Measurements from ENCODE around the gene TBC1D19. TPM values are rescaled to one million over a fixed set of nuclear protein-coding genes. Genes with fewer than 3 reads are reported as not detected.

Gene TBC1D19
- total RNA-seq, 2 donors from 2014 or later: 11.7 to 12.5 TPM

DNA sequence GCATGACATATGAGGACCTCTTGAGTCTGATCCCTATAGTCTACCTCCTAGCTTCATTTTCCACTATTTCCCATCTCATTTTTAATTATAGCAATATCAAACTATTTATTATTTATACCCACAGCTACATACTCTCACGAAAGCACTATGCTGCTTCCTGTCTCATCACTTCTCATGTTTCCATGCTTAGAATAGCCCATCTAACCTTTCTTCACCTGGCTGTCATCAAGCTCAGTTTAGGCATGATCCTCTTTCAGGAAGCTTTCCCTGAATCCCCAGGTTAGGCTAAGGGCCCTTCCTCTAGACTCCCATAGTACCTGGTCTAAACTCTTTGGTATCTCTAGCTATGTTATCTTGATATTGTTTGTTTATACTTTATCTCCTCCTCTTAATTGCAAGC lies 137.8 kb downstream of the TBC1D19 start:
- no peak for DNase-seq (ENCODE audit: low spot score)
- intact Hi-C loops (cut with DNase I): no loop called here

DNA sequence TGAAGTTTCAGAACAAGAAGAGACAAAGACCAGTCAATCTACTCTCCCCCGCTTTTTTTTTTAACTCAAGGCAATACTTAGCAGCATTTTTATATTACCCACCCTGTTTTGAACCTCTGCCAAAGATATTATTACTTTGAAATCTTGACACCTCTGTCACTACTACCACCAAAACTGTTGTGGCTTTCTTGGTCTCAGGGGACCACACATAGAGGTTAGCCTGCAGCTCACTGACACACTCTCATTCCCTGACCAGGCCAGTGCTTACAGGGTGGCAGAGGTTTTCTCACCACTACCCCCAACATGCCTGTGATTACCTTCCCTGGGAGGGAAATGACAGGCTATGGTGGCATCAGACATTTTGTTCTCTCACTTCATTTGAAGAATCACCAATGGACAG lies 139.3 kb downstream of the TBC1D19 start:
- intact Hi-C loops (cut with DNase I): no loop called here
- no peak for DNase-seq (ENCODE audit: low spot score)

DNA sequence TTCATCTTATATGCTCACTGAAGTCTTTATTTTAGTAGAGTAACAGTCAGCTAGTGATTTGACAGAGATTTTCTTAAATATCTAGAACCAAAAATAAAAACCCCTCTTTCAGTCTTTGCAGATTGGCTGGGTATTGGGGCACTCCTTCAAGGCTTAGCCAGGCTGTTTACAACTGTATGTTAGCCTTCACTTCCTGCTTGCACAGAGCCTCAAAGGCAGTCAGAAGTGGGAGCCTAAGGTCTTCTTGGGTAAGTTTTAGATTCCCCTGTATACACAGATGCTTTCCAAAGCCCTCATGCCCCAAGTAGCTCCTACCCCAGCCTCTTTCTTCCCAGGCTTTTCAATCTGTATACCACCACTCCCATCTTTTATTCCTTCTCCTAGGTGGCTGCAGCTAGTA lies 140.7 kb downstream of the TBC1D19 start:
- intact Hi-C loops (cut with DNase I): no loop called here
- no peak for DNase-seq (ENCODE audit: low spot score)

DNA sequence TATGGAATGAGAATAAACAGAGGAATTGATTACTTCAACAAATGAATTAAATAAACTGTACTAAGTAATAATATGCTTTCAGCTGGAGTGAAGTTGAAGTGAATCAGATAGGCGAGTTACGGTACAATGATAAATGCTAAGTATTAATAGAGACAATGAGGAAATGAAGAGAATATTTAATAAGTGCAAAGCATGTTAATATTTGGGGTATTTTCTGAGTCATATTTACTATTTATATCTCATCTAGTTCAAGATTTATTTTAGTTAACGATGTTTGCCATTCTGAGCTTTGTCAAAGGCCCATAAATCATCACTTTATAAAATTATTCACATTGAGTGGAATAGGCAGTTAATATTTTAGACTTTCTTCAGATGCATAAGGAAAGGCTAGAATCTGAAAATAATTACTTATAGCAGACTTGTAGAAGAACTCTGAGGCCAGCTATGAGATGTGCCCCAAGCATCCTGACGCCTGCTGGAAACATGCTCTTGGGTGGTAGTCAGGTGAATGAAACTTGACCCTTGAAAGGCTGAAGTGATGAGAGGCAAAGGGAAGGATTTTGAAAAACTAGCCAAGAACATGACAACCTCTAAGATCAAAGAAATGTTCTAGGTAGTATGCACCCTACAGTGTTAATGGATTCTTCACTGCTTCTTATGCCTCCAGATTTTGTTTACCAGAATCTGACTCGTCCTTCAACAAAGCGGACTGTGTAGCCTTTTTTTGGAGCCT lies 142.9 kb downstream of the TBC1D19 start:
- intact Hi-C loops (cut with DNase I): no loop called here
- no peak for DNase-seq (ENCODE audit: low spot score)

DNA sequence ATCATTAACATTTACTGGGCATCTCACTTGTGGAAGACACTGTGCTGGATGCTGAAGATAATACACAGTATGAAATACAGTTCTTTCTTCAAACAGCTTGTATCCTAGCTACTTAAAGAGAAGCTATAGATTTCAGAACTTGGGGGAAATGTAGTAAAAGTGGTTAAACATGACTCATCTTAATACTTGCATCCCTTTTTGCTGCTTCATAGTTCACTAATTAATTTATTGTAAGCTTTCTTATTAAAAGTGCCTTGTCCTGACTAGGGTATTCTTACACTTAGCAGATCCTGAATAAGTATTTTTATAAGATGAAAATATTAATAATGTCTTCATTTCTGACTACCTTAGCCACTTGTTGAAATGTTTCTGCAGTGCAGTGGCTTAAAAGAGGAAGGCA lies 144.0 kb downstream of the TBC1D19 start:
- DNase-seq (ENCODE audit: low spot score): no peak
- intact Hi-C loops (cut with DNase I): no loop called here

- intact Hi-C loops (cut with DNase I): no loop called here
- no peak for DNase-seq (ENCODE audit: low spot score)
Measured at GRCh38 chr4:26729027-26729426, 145.1 kb downstream of the TBC1D19 start.

- intact Hi-C loops (cut with DNase I): no loop called here
Measured at GRCh38 chr4:26729547-26729946, 145.7 kb downstream of the TBC1D19 start.

GRCh38 chr4:26731351-26732035 lies 147.6 kb downstream of the TBC1D19 start:
- no peak for DNase-seq (ENCODE audit: low spot score)
- intact Hi-C loops (cut with DNase I): no loop called here

More at GRCh38 chr4:26729547-26729946, 145.7 kb downstream of the TBC1D19 start:
- no peak for DNase-seq (ENCODE audit: low spot score)

DNA sequence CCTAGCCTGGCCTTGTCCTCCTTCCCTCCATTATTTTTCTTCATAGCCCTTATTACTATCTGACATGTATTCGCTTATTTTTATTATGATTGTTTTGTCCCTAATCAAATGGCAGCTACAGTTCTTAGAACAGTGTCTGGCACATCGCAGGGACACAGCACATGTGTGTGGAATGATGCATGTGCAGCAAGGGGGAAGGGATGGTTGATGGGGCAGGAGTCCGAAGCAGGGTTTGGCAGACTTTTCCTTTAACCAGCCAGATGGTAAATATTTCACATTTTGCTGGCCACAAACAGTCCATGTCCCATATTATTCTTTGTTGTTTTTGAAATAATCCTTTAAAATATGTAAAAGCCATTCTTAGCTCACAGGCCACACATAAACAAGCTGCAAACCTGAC lies 148.5 kb downstream of the TBC1D19 start:
- no peak for DNase-seq (ENCODE audit: low spot score)

GRCh38 chr4:26736621-26737020 lies 152.7 kb downstream of the TBC1D19 start:
- intact Hi-C loops (cut with DNase I): no loop called here
- no peak for DNase-seq (ENCODE audit: low spot score)

More for the DNA sequence above, 148.5 kb downstream of the TBC1D19 start:
- intact Hi-C loops (cut with DNase I): no loop called here

DNA sequence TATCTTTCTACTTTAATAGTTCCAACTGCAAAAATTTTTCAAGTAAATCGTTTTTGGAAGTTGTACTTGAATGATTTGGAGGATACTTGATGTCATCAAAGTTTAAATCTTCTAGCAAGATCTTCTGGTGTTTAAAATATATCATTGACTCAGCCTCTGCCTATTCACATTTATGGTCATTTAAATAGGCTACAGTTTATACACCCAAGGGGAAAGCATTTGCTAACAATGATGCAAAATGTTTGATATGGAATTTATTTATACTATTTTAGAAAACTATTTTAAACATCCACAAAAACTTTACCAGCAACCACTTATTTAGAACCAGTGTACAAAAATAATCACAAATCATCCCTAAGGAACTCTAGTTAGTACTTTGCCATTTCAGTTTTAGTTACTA lies 153.5 kb downstream of the TBC1D19 start:
- DNase-seq (ENCODE audit: low spot score): no peak
- intact Hi-C loops (cut with DNase I): no loop called here

GRCh38 chr4:26741491-26741871 lies 157.6 kb downstream of the TBC1D19 start:
- DNase-seq (ENCODE audit: low spot score): no peak
- intact Hi-C loops (cut with DNase I): no loop called here

DNA sequence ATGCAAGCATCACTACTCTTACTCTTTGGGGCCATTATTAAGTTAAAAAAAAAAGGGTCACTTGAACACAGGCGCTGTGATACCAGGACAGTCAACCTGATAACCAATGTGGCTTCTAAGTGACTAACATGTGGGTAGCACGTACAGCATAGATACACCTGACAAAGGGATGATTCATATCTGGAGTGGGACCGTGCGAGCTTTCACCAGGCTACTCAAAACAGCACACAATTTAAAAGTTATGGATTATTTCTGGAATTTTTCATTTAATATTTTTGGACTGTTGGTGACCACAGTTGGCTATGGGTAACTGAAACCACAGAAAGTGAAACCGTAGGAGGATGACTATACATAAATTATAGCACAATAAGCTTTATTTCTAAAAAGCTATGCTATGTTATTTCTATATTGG lies 162.9 kb downstream of the TBC1D19 start:
- DNase-seq (ENCODE audit: low spot score): no peak
- intact Hi-C loops (cut with DNase I): no loop called here

- no peak for DNase-seq (ENCODE audit: low spot score)
- intact Hi-C loops (cut with DNase I): no loop called here
Measured at GRCh38 chr4:26748811-26749210, 164.9 kb downstream of the TBC1D19 start.

DNA sequence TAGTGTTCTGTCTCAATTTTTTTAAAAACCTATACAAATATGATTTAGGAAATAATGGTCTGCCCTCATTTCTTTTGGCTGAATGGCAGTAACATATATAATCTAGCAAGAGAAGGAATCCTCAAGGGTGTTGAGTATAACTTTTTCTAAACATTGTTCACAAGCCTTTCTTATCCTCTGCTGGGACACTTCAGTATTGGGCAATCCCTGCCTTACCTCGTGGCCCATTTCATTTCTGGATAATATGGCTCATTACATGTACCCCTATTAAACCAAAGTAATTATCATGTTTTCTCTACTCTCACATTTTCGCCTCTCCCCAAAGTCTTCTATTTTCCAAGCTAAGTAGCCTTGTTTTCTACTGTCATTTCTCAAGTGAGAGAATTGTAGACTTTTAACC lies 166.0 kb downstream of the TBC1D19 start:
- intact Hi-C loops (cut with DNase I): no loop called here
- no peak for DNase-seq (ENCODE audit: low spot score)

DNA sequence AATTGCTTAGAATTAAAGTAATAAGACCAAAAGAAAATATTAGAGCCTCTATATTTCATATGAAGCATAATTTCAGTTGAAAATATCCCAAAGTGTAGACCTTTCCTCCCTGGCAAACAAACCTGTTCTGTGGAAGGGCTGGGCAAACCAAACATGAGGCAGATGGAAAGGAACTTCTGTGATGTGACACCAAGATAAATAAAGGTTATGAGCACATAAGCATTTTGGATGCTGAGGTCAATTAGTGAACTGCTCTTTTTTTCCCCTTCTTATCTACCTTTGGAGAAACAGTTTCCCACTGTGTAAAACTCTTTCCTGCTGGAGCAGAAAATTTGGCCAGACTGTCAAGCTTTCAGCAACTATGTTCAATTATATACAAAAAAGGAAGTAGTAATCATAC lies 167.1 kb downstream of the TBC1D19 start:
- intact Hi-C loops (cut with DNase I): no loop called here
- no peak for DNase-seq (ENCODE audit: low spot score)

- intact Hi-C loops (cut with DNase I): no loop called here
- no peak for DNase-seq (ENCODE audit: low spot score)
Measured at GRCh38 chr4:26751838-26752237, 168.0 kb downstream of the TBC1D19 start.

- DNase-seq (ENCODE audit: low spot score): no peak
- intact Hi-C loops (cut with DNase I): no loop called here
Measured at GRCh38 chr4:26753187-26753586, 169.3 kb downstream of the TBC1D19 start.

DNA sequence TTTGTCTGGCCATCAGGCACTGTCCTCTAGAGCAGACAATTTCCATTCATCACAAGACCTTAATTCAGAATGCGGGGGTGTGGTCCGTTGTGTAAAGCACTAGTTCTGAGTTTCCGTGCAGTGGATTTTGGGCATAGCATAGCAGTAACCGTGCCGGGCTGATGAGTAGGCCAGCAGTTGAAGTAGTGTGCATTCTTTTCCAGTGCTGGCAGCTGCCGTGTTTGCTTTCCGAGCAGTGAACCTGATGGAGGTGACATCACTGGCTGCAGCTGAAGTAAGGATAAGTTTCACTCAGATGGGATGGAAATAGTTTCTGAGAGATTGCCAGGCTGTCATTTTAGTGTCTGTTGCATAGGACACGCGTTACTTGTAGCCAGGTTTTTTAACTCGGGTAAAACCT lies 169.7 kb downstream of the TBC1D19 start:
- intact Hi-C loops (cut with DNase I): no loop called here
- DNase-seq (ENCODE audit: low spot score): peak; percentile 65

DNA sequence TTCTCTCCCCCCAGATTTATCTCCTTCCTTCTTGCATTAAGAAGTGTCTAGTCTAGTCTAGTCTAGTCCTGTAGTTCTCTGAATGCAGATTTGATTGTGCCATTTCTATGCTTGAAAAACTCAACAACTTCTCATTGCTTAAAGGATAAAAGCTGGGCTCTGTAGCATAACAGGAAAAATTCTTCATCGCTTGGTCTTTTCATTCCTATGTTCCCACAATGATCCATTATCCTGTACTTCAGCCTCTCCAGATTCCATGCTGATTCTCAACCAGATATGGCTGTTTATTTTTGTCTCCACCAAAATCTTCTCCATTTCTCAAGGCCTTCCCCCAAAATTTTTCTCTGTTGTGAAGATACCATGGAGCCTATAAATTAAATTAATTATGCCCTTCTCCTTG lies 173.9 kb downstream of the TBC1D19 start:
- no peak for DNase-seq (ENCODE audit: low spot score)
- intact Hi-C loops (cut with DNase I): no loop called here

- no peak for DNase-seq (ENCODE audit: low spot score)
- intact Hi-C loops (cut with DNase I): no loop called here
Measured at GRCh38 chr4:26758899-26759298, 175.0 kb downstream of the TBC1D19 start.

Measured in posterior vena cava (tissue), 2 donors.